ENCODE results near the gene KRTAP16-1.
"Not testable (repeated sequence)": the region's sequence is repeated elsewhere in the genome, so short reads cannot be mapped to it uniquely, and the experiment has no call there.

KRTAP16-1 gene, protein sequence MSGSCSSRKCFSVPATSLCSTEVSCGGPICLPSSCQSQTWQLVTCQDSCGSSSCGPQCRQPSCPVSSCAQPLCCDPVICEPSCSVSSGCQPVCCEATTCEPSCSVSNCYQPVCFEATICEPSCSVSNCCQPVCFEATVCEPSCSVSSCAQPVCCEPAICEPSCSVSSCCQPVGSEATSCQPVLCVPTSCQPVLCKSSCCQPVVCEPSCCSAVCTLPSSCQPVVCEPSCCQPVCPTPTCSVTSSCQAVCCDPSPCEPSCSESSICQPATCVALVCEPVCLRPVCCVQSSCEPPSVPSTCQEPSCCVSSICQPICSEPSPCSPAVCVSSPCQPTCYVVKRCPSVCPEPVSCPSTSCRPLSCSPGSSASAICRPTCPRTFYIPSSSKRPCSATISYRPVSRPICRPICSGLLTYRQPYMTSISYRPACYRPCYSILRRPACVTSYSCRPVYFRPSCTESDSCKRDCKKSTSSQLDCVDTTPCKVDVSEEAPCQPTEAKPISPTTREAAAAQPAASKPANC

DNA sequence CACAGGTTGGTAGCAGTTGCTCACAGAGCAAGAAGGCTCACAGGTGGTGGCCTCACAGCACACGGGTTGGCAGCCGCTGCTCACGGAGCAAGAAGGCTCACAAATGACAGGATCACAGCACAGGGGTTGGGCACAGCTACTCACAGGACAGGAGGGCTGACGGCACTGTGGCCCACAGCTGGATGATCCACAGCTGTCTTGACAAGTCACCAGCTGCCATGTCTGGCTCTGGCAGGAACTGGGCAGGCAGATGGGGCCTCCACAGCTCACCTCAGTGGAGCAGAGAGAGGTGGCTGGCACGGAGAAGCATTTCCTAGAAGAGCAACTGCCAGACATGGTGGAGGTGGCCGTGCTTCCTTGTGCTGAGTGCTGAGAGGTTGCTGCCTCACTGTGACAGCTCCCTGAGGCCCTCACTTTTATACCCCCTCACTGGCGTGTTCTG is at the start of gene KRTAP16-1:
KRTAP16-1 (minus strand) TSS at position 392 of the 442 bp plus-strand sequence; CDS start at position 336, 56 bp downstream.
- no peak for DNase-seq

DNA sequence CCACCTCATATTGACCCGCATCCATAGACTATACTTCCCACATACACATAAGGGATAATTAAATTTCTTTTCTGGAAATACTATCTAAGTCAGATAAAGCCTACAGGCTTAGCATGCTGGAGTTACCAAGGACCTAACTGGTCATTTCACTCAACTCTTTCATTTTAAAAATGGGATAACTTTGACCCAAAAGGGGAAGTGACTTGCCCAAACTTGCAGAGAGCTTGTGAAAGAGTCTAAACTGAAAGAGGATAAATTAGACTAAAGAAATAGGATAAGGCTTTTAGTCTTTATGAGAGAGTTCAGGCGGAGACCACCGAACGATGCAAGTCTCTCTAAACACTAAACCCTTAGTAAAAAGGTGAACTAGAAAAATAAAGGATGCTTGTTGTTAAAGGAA is 45.4 kb upstream of the KRTAP16-1 start:
- no peak for DNase-seq

DNA sequence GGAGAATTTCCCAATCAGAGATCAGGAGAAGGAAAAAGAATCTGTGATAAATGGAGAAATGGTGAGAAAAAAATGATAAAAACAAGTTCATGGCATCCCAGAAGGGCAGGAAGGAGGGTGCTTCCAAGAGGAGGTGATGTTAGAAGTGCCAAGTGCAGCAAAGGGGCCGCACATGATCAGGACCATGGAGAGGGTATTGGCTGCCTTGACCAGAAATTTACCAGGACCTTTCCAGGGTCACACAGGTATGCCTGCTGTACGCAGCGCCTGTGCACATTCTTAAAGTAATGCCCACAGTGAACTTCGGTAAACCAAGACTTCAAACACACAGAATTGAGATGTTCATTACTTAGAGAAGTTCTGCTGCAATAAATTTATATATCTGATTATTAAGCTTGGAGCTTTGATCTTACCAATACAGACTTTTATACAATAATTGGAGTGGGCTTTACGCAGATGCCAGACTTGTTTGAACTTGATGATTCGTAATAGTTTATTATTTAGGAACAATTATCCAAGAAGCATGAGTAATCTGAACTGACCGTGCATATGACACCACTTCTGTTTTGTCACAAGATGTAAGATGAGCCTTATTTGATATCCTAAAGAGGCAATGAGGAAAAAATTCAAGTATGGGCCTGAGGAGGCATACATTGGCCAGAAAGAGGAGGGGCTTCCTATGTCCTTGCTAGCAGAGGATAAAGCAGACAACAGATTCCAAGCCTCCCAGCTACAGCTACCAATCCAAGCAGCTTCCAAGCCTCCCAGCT is 43.7 kb upstream of the KRTAP16-1 start:
- no peak for DNase-seq

DNA sequence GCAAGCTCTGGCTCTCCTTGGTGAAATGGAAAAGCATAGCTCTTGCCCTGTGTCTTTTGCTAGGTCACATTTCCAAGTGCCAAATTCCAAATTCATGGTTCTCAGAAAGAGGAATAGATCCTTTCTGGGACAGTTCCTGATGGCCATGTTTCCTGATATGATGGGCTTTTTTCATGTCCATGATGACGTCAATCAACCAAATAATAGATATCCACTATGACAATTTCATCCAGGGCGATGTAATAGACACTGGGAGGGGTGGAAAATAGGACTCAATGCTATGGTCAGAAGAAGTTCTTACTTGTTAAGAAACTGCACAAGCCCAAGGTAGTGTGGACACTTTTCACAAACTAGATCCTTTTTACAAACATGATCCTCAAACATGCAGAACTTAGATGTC is 42.1 kb upstream of the KRTAP16-1 start:
- no peak for DNase-seq

DNA sequence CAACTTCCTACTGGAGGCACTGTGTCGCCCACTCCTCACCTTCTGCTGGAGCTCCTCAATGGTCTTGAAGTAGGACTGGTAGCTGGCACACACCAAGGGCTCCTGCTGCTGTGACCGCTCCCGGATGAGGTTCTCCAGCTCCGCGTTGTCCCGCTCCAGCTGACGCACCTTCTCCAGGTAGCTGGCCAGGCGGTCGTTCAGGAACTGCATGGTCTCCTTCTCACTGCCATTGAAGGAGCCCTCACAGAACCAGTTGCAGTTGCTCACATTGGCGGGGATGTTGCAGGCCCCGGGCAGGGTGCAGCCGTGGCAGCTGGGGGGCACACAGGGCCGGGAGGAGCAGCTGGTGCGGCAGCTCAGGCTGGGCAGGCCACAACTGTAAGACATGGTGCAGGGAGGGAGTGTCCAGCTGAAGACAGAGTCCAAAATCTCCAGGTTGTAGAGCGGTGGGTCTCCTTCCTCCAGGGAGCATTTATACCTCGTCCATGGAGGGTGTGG is 41.3 kb upstream of the KRTAP16-1 start, which contains the start of gene KRT33A:
KRT33A (minus strand) TSS at position 448 of the 498 bp plus-strand sequence; CDS start at position 387, 61 bp downstream.
- DNase-seq: not testable (repeated sequence)

DNA sequence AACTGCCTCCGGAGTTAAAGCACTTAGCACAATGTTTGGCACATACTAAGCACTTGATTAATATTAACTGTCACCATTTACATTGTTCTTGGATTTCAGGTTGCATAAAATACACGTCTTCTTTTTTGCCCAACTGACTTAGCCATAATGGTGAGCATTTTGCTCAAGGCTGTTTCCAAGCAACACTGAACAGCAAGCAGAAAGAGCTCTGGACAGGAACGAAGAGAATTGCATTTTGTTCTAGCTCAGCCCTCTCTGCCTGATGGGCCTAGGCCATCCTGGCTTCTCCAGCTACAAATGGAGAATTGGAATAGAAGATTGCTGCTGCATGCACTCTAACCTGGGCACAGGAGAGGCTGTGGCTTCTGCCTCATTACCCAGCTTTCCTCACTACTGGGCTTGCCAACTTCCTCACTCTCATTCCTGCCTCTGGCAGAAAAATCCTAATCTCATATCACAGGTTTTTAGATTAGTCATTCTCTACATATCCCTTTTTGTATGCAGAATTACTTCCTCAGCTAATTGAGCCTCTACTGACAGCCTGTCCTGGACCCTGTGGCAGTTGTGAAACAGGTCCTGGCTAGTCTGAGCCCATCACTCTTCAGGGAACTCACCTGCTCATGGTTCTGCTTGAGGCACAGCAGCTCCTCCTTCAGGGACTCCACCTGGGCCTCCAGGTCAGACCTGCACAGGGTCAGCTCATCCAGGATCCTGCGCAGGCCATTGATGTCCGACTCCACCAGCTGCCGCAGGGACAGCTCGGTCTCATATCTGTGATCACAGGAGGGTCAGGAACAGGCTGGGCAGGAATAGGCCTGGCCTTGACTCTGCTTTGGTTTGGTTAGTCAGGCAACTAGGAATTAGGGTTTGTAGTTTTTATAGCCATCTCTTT is 39.0 kb upstream of the KRTAP16-1 start:
- no peak for DNase-seq

DNA sequence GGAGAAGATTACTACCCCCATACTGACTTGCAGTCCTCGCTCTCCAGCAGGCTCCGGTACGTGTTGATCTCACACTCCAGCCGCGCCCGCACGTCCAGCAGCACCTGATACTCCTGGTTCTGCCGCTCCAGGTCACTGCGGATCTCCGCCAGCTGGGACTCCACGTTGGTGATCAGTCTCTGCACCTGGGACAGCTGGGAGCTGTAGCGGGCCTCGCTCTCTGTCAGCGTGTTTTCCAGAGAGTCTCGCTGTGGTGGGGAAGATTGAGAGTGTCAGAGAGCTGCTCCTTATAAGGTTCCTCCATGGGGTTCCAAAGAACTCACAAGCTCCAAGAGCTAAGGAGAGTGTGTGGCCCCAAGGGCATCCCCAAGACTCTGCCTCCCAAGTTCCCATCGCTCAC is 37.3 kb upstream of the KRTAP16-1 start:
- DNase-seq: not testable (repeated sequence)

DNA sequence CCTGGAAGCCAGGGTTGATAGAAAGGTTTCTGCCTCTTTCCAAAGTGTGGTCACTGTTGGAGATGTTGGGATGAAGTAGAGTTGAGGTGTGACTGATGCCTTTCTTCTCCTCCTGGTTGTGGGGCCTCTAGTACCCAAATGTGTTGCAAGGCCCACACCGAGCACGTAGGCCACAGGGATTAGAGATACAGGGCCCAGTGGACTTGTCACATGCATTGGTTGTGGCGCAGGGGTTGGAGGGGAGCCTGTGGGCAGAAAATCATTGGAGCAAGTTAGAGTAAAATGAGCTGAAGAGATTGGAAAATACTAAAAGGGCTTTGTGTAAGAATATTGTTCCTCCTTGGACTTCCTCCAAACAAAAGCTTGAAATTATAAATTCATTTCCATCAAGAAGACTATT is 36.9 kb upstream of the KRTAP16-1 start:
- DNase-seq: no peak

DNA sequence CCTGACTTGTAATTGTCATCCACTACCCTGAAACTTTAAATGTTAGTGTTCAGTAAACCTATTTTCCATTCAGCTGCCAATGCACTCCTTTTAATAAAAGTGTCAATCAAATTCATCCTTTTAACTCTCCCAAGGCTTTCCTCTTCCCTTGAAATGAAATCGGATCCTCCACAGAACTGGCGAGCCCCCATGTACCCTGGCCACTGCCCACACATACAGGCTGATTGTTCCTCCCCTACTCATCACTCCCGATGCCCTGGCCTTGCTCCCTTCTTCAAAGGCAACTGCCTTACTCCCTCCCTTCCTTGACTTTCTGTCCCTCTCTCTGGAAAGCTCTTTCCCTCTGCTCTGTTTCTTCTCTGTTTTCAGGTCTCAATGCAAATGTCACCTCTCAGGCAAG is 33.9 kb upstream of the KRTAP16-1 start:
- DNase-seq: no peak

DNA sequence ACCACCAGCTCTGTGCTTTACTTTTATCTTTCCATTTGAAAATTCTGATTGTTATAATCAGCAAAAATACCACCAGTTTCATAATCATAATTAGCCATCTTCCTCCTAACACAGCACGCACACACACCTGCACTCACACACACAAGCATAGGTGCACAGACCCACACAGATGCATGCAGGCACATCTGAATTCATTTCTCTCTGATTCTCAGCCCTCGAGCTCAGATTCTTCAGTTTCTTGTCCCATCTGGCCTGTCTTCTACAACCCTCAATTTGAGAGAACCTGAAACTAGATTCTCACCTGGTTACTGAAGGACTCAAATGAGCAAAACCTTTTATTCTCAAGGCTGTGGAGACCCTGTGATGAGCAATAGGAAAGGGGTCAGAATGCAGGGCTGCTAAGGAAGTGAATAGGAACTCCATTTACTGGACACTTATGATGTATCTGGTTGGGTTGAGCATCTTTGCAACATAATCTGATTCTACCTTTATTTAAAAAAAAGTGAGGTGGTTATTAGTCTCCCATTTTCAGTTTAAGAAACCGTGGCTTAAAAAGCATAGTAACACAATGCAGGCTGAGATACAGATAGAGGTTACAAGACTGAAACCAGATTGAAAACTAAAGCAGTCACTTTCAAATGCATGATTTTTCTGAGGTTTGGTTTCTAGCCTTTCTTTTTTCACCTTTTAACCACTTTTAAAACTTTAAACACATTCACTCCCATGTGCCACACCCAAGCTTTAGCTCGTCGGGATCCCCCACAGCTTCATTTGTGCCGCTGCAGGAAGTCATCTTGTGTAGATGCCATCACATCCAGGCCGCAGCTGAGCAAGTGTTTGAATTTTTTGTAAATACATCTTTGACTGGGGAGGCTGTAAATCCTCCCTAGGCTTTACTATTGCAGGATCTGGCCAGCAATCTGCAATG is 32.1 kb upstream of the KRTAP16-1 start:
- DNase-seq: no peak

DNA sequence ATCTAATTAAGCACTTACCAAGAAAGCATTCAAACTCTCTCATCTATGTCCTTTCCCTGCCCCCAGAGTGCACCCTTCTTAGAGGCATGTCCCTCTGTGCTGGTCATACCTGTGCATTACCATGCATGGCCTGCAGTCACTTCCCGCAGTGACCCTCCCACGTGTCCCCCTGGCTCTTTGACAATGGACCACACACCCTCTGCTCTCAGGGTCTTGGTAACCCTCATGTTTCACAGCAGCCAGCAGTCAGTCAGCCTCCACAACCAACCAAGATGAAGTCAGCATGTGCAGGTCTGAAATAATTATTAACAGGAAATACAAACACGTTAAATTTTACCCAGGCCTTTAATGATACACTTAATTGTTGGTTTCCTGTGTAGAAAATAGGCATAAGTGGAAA is 31.4 kb upstream of the KRTAP16-1 start:
- DNase-seq: no peak

DNA sequence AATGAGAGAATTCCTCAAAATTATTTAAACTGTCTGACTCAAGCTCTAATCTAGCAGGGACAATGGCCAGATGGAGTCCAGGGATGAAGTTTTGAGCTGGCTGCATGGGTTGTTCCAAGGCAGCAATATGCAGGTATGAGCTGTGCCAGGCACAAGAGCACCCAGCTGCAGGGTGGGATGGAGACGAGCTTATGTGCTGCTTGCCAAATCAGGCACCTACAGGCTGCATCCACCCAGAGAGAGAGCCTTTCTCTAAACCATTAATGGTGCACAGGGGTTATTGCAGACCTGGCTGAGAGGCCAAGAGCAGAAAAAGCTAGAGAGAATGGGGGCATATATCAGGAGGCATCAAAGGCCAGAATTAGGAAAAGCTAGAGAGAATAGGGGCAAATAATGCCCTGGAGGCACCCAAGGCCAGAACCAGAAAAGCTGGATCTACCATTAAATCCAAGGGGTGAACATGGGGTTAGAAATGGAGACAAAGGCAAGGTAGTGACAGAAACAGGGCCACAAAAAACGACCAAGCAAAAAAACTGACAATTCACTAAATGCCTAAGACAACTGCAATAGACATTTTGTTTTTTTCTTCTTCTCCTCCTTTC is 30.6 kb upstream of the KRTAP16-1 start:
- no peak for DNase-seq

DNA sequence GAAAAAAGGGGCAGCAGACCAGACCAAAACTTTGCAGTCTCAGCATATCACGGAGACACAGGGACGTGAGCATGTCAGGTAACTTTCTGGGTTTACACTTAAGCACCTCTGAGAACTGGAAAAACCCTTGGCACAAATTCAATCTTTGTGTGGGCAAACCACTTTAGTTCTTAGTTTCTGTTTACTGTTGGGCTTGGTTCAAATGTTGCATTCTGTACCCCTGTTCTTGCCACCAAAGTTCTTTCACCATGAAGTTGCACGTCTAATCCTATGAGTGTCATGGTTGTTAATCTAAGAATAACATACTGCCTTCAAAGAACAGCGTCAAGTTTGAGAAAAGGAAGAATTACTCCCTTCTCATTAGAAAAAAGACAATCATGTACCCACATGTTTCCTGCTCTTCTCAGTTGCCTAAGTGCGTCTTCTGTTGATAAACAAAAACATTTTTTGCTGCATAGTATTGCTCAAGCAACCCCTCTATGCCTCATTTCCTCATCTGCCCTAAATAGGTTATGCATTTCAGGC is 29.9 kb upstream of the KRTAP16-1 start:
- DNase-seq: no peak

DNA sequence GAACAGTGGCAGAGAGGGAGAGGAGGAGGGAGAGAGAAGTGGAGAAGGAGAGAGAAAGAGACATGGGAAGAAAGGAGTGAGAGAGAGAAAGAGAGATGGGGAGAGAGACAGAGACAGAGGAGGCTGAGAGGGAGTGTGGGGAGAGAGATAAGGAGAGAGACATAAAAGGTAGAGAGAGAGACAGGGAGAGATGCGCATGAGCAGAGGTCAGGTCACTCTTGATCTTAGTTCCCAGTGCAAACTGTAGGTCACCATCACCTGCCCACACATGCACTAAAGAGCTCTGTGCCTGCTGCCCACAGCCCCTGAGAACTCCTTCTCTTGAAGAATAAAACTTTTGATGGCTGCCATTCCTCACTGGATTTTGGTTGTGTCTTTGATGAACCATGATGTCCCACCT is 26.6 kb upstream of the KRTAP16-1 start:
- no peak for DNase-seq

DNA sequence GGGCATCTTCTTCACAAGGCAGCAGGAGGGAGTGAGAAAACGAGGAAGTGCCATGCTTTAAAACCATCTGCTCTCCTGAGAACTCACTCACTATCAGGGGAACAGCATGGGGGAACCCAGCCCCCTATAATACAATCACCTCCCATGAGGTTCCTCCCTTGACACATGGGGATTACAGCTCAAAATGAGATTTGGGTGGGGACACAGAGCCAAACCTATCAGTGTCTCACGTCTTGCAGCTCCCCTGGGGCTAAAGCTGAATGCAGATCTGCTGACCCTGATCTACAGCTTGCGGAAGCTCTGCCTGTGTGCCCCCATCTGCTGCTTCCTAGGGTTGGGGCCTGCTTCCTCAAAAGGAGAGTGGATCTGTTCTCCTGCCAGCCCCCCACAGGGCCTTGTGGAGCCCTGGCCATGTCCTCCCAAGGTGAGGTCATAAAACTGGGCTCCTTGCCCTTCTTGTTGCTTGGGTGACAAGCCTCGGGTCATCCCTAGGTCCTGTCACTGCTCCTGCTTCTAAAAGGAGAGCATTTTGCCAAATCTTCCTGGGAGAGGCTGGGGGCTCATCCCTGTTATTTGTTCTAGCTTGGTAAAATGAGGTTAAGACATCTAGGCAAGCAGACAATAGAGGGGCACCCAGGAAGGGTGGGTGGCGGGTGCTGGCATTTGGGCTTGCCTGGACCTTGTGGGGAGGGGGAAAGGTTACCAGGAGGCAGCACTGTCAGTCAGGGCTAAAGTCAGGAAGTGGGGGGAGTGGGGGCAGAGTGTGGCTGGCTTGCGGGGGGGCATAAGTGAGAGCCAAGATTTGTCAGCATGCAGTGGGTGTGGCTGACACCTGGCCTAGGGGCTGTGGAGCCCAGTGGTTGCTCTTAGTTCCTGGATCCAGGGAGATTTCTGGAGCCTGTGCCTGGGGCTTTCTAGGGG is 25.5 kb upstream of the KRTAP16-1 start:
- DNase-seq: no peak

DNA sequence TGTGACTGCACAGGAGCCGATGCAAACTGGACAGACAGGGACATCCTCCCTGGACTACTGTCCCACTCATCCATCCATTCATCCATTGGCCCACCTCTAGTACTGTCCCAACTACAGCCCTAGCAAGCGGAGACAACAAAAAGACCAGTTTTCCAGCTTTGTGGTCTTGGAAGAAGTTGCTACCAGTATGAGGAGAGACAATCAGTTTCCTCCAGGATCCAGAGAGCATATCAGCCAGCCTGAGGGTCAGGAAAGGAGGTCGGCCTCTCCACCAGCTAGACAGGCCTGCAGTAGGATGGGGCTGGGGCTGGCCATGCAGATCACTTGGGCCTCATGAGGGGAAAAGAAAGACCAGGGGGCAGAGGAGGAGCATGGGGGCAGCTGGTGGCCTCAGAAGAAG is 24.7 kb upstream of the KRTAP16-1 start:
- DNase-seq: no peak

DNA sequence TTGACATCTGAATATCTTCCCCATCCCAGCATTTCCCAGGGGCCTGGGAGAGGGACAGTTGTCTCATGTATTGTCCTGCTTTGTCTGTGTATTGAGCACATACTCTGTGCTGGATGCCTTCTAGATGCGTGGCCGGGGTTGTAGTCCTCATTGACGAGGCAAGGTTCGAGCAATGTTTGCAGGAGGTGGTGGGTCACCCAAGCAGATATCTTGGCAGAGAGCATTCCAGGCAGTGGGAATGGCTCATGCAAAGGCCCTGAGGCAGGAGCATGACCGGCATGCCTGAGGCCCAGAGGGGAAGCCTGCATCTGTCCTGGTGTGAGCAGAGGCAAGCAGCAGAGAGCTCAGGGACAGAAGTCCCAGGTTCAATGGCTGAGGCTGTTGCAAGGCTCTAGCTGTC is 24.0 kb upstream of the KRTAP16-1 start:
- DNase-seq: no peak

DNA sequence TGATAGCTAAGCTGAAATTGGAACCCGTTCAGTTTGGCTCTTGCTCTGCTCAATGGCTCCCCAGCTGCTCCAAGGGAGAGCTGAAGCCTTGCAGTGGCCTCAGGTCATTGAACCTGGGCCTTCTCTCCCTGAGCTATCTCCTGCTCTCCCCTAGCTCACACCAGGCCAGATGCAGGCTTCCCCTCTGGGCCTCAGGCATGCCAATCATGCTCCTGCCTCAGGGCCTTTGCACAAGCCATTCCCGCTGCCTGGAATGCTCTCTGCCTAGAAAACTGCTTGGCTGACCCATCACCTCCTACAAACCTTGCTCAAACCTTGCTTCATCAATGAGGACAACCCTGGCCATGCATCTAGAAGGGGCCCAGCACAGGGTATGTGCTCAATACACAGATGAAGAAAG is 23.1 kb upstream of the KRTAP16-1 start:
- DNase-seq: no peak

DNA sequence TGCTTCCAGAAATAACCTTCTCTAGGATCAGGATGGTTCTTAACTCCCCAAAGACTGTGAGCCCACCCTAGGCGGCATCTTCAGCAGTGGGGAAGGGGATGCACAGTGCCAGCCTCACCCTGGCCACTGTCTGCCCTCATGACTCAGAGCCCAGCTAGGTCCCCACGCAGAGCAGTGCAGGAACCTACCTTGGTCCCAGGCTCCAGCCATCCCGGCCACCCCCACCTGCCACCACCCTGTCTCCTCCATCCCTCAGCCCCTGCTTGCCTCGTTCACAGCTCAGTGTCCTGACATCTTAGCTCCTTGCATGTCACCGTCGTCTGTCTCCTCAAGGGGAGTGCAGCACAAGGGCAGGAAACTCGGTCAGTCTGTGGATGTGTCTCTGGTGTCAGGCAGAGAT is 22.5 kb upstream of the KRTAP16-1 start:
- no peak for DNase-seq

Measured in cortex of kidney (tissue), 1 donor.